NCI-H2029 treated with DMSO at 0.1 percent for 48 hours (cell line): ENCODE results near the gene ATXN1.
"Not testable (repeated sequence)": the region's sequence is repeated elsewhere in the genome, so short reads cannot be mapped to it uniquely, and the experiment has no call there.

ENCODE experiments used
- DNase-seq: peaks from one replicate; lab custom pipeline; 2025; lab: John Stamatoyannopoulos, UW

The ATXN1 gene

DNA sequence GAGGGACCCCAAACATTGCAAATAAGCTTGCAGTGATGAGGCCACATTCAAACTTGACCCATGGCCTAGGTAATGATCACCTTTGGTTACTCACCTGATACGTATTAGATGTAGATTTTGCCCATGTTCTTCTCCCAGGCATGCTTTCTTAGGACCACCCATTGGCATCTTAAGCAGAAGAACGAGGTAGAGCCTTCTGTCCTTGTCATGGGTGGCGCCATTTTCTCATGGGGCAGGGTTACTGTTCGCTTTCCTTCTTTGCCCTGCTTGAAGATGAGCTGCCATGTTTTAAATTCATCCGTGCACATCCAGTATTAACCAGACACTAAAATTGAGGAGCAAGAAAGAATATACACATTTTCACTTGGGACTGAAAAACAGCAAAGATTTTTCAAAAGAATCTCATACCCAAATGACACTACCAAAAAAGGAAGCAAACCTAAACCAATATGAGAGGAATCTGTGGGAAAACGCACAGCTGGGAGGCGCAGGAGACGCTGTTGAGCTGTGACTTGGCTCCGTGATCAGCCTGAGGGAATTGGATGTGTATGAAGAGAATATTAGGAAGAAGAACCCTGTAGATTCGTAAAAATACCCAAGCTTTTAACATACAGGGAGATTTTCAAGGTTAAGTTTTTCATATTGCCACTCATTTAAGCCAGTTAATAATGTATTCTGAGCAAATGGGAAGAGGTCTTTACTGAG lies 486.2 kb downstream of the ATXN1 start:
- DNase-seq, result no peak

DNA sequence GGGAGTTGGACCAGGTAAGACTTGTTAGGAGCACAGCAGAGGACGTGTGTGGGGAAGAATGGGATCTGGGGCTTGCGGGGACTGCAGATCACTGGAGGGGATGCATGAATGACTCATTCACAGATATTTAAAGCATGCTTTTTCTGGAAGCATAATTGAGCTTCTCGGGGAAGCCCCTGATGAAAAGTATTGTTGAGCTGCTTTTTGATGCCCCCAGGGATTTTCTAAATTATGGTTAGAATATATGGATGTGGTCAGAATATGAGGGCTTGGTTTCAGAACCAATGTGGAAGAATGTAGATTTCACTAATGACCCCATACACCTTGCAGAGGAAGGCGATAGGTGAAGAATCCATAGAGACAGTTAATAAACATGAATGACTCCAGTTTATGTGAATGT lies 486.8 kb downstream of the ATXN1 start:
- DNase-seq, result no peak

DNA sequence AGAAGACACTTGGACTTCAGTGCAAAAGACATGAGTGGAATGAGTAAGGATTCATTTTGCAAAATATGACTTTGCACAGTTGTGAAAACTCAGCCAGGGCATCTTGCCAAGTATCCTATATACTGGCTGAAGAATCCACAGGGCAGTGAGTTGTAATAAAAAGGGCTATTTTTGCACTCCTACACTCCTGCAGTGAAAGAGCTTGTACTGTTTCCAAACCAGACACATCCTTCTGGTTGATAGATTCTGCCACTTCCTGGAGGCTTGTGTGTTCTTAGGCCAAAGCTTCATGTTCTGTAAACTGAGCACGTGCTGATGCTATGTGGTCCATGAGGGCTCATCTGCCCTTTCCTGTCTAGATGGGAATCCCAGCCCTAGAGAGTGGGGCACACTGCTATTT lies 488.0 kb downstream of the ATXN1 start:
- DNase-seq, result no peak

DNA sequence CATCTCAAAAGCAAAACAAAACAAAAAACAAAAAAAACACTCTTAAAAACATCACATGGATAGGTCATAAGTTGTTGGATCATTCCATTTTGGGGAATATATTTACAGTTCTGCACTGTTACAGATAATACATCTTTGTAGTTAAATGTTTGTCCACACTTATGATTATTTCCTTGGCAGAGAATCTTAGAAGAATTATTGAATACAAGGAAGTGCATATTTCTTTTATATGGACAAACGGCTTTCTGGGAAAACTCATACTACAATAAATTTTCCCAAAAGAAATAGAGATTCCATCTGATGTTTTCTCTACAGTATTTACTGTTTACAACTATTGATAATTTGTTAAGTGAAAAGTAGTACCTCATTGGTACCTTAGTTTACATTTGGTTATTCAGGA lies 489.1 kb downstream of the ATXN1 start:
- DNase-seq, result no peak

DNA sequence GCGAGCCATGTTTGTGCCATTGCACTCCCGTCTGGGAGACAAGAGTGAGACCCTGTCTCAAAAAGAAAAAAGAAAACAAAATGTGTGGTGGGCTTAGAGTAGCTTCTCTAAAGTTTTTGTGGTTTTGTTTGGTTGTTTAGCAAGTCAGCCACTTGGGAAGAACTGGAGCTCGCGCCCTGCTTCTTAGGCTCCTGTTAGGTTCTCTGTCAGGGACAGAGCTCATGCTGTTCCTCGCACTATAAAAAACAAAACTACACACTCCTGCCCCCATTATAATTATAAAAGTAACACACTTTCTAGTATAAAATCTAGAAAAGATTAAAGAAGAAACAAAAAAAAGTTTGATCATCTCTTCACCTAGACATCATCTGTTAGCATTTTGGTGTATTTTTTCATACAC lies 489.8 kb downstream of the ATXN1 start:
- DNase-seq, result no peak

DNA sequence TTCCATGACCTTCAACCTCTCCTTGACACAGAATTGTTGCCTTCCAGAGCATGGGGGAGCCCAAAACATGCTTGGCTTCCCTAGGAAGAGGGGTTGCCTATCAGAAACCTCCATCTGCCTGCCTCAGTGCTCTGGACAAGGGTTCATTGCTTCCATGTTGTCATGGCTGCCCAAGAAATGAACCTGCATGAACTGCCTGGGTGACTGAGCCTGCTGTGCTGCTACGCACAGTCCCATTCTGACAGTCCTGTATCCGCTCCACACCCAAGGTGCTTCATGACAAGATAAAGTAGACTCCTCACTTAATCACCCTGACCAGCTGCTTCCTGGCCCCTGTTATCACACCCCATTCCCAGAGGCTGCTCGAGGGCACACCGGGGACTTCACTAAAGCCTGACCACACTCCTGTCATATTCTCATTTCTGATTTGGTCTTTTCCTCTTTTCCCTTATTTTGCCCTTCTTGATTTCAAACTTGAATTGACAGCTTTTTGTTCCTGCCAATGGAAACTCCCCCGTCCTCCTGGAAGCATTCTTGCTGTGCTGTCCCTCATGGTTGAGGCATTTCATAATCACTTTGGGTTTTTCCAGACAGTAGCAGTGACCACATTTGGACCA lies 491.0 kb downstream of the ATXN1 start:
- no peak for DNase-seq

DNA sequence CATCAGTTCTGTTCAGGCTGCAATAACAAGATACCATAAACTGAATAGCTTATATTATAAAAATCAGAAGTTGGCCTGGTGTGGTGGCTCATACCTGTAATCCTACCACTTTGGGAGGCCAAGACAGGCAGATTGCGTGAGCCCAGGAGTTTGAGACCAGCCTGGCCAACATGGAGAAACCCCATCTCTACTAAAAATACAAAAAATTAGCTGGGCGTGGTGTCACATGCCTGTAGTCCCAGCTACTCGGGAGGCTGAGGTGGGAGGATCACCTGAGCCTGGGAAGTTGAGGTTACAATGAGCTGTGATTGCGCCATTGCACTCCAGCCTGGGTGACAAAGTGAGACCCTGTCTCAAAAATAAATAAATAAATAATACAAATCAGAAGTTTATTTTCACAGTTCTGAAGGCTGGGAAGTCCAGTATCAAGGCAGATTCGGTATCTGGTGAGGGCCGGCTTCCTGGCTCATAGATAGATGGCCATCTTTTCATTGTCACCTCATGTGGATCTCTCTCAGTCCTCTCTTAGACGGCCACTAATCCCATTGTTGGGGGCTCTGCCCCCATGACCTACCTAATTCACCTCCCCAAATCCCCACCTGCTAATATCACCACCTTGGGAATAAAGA lies 491.7 kb downstream of the ATXN1 start:
- DNase-seq, result not testable (repeated sequence)

DNA sequence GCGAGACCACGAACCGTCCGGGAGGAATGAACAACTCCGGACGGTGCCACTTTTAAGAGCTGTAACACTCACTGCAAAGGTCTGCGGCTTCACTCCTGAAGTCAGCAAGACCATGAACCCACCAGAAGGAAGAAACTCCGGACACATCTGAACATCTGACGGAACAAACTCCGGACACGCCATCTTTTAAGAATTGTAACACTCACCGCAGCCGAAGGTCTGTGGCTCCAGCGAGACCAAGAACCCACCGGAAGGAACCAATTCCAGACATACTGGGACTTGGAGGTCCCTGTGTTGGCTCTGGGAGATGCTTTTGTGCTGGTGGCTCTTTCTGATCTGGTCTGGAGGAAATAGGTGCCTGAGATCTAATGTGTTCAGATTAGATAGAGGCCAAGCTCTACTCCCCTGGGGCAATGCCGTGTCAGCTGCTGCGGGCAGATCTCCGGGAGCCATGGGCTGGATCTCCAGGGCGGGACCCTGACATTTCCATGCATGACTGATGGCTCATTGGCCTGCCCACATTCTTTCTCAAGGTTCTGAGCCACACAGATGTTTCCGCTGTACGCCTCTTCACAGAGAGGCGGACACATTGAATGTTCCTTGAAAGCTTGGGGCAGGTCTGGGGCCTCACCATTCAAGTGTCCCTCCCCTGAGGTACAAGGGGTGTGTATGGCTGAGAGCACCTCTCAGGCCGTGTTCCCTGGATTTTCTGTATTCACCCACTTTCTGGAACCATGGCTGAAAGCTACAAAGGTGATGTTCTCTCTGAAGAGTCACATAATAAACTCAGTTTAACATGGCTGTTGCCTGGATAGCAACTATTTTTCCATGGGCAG lies 493.6 kb downstream of the ATXN1 start:
- DNase-seq, result no peak

DNA sequence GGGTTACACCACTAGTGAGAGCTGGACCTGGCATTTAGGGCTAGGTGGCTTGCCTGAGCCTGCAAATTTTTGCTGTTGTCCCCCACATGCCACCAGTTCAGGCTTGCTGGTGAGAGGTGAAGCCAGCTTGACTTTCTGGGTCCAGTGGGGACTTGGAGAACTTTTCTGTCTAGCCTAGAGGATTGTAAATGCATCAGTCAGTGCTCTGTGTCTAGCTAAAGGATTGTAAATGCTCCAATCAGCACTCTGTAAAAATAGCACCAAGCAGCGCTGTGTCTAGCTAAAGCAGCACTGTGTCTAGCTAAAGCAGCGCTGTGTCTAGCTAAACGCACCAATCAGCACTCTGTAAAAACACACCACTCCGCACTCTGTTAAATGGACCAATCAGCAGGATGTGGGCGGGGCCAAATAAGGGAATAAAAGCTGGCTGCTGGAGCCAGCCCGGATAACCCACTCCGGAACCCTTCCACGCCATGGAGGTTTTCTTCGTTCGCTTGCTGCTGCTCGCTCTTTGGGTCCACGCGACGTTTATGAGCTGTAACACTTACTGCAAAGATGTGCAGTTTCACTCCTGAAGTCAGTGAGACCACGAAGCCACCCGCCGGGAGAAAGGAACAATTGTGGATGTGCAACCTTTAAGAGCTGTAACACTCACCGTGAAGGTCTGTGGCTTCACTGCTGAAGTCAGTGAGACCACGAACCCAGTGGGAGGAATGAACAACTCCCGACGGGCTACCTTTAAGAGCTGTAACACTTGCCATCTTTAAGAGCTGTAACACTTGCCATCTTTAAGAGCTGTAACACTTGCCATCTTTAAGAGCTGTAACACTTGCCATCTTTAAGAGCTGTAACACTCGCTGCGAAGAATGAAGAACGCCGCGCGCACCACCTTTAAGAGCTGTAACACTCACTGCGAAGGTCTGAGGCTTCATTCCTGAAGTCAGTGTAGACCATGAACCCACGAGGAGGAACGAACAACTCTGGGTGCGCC lies 495.6 kb downstream of the ATXN1 start:
- no peak for DNase-seq

DNA sequence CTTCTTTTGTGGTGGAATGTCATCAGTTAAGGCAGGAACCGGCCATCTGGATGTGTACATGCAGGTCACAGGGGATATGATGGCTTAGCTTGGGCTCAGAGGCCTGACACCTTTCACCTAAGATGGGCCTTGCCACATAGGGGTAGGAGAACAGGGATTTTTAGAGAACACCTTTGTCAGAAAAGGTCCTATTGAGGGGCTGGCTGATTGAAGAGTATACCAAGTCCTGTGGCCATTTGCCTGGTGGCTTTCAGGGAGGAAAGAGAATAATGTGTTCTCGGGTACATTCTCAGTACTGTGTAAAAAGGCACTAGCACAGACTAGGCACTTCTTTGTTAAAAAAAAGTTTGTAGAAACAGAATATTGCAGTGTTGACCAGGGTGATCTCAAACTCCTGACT lies 496.5 kb downstream of the ATXN1 start:
- no peak for DNase-seq

DNA sequence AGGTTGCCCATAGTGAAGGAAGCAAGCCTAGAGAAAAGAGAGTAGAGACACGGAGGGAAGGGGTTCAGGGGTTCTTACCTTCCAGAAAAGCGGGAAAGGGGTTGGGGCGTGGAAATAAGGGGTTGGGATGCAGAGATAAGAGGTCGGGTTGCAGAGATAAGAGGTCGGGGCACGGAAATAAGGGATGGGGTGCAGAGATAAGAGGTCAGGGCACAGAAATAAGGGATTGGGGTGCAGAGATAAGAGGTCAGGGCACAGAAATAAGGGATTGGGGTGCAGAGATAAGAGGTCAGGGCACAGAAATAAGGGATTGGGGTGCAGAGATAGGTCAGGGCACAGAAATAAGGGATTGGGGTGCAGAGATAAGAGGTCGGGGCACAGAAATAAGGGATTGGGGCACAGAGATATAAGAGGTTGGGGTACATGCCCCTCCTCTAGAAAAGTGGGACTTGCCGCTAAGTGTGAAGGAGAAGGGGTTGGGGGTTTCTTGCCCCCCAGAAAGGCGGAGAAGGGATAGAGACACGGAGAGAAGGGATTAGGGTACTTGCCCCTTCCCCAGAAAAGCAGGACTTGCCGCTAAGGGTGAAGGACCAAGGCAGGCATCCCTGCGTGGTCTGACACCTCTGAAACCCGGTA lies 497.7 kb downstream of the ATXN1 start:
- not testable (repeated sequence) for DNase-seq

DNA sequence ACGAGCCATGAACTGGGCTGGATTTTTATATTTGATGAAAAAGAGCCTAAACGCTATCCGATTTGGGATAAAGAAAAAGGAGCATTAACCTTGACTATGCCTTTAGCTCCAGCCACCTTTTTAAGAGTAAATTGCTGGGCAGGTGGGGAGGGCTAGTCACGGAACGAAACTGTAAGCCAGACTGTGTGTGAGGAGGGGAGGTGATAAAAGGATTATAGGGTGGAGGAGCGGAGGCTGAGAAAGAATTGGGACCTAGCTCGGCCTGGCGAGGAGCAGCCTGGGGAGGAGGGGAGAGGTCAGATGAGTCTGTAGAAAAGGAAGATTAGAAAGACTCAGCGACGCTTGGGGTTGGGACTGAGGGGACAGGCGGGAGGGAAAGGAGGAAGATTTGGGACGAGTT lies 498.5 kb downstream of the ATXN1 start:
- DNase-seq, result not testable (repeated sequence)

DNA sequence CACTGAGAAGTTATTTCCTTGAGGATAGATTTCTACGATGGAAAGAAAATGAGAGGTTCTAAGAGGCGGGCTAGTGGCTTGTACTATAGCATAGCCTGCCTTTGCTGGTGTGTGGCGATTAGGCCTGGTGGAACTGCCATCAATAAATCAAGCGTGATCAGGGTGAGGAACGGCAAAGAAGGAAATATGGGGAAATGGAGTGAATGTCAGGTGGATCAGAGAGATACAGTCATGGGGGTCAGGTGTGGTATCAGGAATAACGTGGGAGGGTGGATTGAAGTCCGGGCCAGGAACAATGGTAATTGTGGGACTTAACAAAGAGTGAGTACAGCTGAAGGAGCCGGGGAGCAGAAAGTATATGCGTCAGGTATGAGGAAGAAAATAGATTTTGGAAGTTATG lies 500.7 kb downstream of the ATXN1 start:
- DNase-seq, result not testable (repeated sequence)

DNA sequence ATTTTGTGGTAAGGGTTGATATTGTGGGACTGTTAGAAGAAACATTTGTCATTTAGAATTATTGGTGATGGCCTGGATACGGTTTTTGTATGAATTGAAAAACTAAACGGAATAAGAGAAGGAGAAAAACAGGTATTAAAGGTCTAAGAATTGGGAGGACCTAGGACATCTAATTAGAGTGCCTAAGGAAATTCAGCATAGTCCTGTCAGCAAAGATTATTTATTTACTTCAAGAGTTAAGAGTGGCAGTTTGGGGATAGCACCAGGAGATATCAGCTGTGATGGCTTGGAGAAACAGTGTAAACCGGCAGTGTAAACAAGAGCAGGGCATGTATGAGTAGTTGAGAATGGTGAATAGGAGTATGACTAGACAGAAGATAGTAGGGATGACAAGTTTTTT lies 501.7 kb downstream of the ATXN1 start:
- not testable (repeated sequence) for DNase-seq

DNA sequence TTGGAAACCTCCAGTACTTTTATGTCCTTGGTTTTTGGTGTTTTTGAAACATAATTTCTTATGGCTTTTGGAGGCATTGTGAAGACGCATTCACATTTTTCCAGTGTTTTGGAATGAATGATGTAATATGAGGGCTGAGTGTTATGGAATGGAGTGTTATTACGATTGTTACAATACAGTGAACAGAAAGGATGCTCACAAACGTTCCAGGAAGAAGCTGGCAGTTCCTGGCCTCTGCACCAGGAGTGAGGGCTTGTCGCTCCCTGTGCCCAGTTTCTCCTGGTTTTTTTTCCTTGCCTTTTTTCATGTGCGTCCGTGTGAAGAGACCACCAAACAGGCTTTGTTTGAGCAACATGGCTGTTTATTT lies 502.6 kb downstream of the ATXN1 start:
- no peak for DNase-seq

DNA sequence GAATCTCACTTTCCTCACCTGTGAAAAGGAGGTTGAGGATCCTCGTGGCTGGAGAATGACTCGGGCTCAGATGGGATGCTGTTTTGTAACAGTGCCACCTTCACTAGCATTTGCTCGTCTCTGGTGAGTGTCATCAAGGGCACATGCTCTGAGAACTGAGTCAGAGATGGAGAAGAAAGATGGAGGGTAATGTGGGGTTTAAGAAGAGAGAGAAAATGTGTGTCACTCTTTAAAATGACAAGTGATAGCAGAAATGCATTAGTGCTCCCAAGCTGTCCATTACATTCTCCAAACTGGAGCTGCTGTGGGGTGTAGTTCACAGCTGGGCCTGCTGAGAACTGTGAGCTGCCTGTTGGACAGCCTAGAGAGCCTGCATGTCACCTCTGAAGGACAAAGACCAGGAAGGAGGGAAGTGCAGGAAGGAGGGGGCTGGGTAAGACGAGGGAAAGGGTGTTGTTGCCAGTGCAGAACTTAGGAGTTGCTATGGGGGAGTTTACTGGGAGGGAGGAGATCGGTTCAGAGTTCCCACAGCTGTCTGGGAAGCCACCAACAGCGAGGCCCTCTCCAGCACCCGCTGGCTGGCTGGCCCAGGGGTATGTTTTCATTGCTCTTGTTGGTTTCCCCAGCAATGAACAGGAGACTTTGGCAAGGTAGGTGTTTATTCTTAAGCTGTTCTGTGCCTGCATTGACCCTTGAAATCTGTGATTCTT lies 503.1 kb downstream of the ATXN1 start:
- DNase-seq, result peak; percentile 87

DNA sequence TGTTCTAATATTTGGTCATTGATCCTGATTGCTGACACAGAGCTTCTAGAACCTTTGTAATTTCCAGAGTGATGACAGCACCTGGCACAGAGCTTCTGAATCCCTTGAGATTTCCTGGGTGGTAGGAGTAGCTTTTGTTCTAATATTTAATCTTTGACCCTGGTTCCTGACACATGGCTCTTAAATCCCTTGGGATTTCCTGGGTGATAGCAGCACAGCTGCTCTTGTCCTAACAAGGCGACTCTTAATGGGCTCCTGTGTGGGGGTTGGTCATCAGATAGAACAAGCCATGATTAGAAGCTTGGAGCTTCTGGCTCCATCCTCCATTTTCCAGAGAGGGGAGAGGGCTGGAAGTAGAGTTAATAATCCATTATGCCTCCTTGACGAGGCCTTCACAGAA lies 504.5 kb downstream of the ATXN1 start:
- DNase-seq, result peak; percentile 88

DNA sequence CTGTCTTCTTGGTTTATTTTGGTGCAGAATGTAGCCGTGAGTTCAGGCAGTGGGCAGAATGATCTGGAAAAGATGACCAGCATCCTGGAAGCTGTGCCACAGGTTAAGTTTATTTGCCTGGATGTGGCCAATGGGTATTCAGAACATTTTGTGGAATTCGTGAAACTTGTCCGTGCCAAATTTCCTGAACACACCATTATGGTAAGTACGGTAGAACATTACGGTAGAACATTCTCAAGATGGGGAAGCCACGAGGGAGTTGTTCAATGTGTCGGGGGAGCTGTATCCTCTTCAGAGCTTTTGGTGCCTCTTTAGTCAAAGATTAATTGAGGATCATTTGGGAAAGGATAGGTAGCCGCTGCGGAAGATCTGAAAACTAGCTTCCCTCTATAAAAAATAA lies 506.7 kb downstream of the ATXN1 start:
- no peak for DNase-seq

DNA sequence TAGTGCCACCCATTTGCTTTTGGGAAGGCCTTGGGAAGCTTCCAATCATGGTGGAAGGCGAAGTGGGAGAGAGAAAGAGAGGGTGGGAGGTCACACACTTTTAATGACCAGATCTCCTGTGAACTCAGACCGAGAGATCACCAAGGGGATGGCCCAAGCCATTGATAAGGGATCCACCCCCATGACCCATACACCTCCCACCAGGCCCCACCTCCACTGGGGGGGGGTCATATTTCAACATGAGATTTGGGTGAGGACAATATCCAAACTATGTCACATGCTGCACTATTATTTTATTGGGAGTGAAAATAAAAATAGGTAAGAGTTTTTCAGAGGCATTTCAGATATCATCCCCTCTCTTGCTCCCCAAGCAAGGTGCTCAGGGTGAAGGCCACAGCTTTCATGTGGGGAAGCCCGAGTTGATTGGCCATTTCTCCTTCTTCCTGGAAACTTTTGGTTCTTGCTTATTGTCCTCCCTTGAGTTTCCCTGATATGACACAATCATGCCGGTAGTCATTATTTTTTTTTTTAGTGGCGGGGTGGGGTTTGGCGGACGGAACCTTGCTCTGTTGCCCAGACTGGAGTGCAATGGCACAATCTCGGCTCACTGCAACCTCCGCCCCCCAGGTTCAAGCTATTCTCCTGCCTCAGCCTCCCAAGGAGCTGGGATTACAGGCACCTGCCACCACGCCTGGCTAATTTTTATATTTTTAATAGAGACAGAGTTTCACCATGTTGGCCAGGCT lies 507.7 kb downstream of the ATXN1 start:
- no peak for DNase-seq
